ENCODE measurements around the gene ADRM1. TPM values are rescaled to one million over a fixed set of nuclear protein-coding genes. Genes with fewer than 3 reads are reported as not detected.

Gene ADRM1
- total and polyA plus RNA-seq, 10 of the 15 experiments (the other 5 are each of a cell fraction or from before 2014, with no cell fraction given), result 3.4 to 213 (median 95.9) TPM

DNA sequence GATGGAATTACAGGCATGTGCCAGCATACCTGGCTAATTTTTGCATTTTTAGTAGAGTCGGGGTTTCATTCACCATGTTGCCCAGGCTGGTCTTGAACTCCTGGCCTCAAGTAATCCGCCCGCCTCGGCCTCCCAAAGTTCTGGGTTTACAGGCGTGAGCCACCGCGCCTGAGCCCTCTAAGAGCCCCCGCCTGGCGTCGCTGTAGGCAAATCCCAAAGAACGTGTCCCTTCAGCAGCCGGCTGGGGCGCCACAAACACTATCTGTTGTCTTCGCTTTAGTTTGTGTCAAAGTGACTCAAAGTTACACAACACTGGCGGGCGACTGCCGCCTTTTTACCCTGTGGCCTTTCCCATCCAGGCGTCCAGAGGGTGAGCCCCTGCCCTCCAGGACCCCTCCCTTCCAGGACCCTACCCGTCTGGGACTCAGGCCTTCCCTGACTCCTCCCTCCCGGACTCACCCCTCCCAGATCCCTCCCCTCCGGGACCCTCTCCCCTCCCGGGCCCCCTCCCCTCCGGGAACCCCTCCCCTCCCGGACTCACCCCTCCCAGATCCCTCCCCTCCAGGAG, 940 bp upstream of the ADRM1 start:
- H3K9ac ChIP-seq (ENCODE audit: control insufficient read depth, insufficient read depth, low read length), result peak overlapping the region; percentile 76; the same call in 1 of the 2 replicates
- H3K27me3 ChIP-seq (replicated peaks in 1 of 2; ENCODE audit: control insufficient read depth in 2 of 2, insufficient read depth in 2 of 2, low read length in 1 of 2), result no peaks in the 10 kb centered on the region
- H4K20me1 ChIP-seq (ENCODE audit: control insufficient read depth, insufficient read depth), result peaks cover 13% of the 10 kb centered on the region
- H3K4me1 ChIP-seq (ENCODE audit: control insufficient read depth, insufficient read depth, low read length), result peaks cover 10% of the 10 kb centered on the region
- WGBS (ENCODE audit: insufficient coverage, insufficient replicate concordance, low lambda C conversion rate, missing lambda C conversion rate), result 2% methylated on average over 18 of the region's 24 CpGs
- in situ Hi-C loops (cut with MboI) (loop anchor here (10.0 kb wide), 1 partner anchor 313 kb away; no protein-coding TSS in a partner anchor), intact Hi-C loops (cut with micrococcal nuclease; ENCODE audit: unreplicated experiment) (loop anchor here (1.0 to 5.0 kb wide), 5 partner anchors 37 to 490 kb away; partner anchors contain the start of gene RPS21)
- ATAC-seq (peak; percentile 73), FAIRE-seq (peak; percentile 87), DNase-seq (ENCODE audit: low read depth, low spot score) (peak; percentile 66)
- H3K27ac ChIP-seq (ENCODE audit: control insufficient read depth, insufficient read depth), result peak overlapping the region; percentile 90
- peaks cover 9 to 11% of the 10 kb centered on the region in 2 experiments for H3K36me3 ChIP-seq (ENCODE audit: control insufficient read depth in 2 of 2, insufficient read depth in 2 of 2, low read length in 1 of 2)
- H3K9me3 ChIP-seq (replicated peaks; ENCODE audit: control insufficient read depth, insufficient read depth, low read length), result no peaks in the 10 kb centered on the region
- POLR2A ChIA-PET, result no interaction called here
- peak overlapping the region; percentile 85 for H2AFZ ChIP-seq (ENCODE audit: control insufficient read depth, low read depth, low read length)
- H3K4me2 ChIP-seq (ENCODE audit: control insufficient read depth, insufficient read depth), result peak overlapping the region; percentile 84
- RAD21 ChIA-PET (ENCODE audit: unreplicated experiment), result interaction anchor here (0.7 to 2.2 kb wide), 2 partner anchors 81 kb away, joined by 3 to 12 read pairs; no protein-coding TSS in a partner anchor
- no TSS peak for BruUV-seq (replicated peaks)
- peaks cover 34% of the 10 kb centered on the region for H3K79me2 ChIP-seq (ENCODE audit: control insufficient read depth, insufficient read depth, low read length)
- SMC1A ChIA-PET (ENCODE audit: uncharacterized antibody, unreplicated experiment), result interaction anchor here (0.9 to 1.0 kb wide), 3 partner anchors 80 to 488 kb away, joined by 3 to 5 read pairs (median 4); no protein-coding TSS in a partner anchor
- CTCF ChIA-PET, result interaction anchor here (0.6 to 3.7 kb wide), 9 partner anchors 26 to 531 kb away, joined by 3 to 38 read pairs (median 3); partner anchors contain the start of gene RPS21
- H3K4me3 ChIP-seq, result peak overlapping the region; percentile 82
- TF ChIP-seq, protein P1, sequence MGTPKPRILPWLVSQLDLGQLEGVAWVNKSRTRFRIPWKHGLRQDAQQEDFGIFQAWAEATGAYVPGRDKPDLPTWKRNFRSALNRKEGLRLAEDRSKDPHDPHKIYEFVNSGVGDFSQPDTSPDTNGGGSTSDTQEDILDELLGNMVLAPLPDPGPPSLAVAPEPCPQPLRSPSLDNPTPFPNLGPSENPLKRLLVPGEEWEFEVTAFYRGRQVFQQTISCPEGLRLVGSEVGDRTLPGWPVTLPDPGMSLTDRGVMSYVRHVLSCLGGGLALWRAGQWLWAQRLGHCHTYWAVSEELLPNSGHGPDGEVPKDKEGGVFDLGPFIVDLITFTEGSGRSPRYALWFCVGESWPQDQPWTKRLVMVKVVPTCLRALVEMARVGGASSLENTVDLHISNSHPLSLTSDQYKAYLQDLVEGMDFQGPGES (IDR thresholded peaks at IDR 0.05), result no peak
- TF ChIP-seq SREBF1 (IDR thresholded peaks at IDR 0.05; ENCODE audit: low read length) (no peak), CREB1 (IDR thresholded peaks at IDR 0.05; ENCODE audit: low read depth) (peak; percentile 61; the same call in 1 of the 2 replicates), CREM (IDR thresholded peaks at IDR 0.05; ENCODE audit: low read depth) (peak; percentile 58; the same call in 1 of the 2 replicates), MXI1 (IDR thresholded peaks at IDR 0.05; ENCODE audit: low read depth, low read length) (peak; percentile 46; the same call in 1 of the 2 replicates), POU2F2 (IDR thresholded peaks at IDR 0.05; ENCODE audit: borderline replicate concordance, low read depth, low read length) (peak; percentile 62; the same call in 1 of the 3 replicates), GABPA (IDR thresholded peaks at IDR 0.05; ENCODE audit: low read depth) (no peak), ZNF384 (IDR thresholded peaks at IDR 0.05; ENCODE audit: borderline replicate concordance, low read depth, low read length) (no peak), NFIC (IDR thresholded peaks at IDR 0.05; ENCODE audit: low read depth, low read length) (no peak), KDM1A (IDR thresholded peaks at IDR 0.05; ENCODE audit: borderline replicate concordance) (no peak), CHD1 (IDR thresholded peaks at IDR 0.05; ENCODE audit: low read depth, low read length) (no peak)
- TF ChIP-seq, protein P2, sequence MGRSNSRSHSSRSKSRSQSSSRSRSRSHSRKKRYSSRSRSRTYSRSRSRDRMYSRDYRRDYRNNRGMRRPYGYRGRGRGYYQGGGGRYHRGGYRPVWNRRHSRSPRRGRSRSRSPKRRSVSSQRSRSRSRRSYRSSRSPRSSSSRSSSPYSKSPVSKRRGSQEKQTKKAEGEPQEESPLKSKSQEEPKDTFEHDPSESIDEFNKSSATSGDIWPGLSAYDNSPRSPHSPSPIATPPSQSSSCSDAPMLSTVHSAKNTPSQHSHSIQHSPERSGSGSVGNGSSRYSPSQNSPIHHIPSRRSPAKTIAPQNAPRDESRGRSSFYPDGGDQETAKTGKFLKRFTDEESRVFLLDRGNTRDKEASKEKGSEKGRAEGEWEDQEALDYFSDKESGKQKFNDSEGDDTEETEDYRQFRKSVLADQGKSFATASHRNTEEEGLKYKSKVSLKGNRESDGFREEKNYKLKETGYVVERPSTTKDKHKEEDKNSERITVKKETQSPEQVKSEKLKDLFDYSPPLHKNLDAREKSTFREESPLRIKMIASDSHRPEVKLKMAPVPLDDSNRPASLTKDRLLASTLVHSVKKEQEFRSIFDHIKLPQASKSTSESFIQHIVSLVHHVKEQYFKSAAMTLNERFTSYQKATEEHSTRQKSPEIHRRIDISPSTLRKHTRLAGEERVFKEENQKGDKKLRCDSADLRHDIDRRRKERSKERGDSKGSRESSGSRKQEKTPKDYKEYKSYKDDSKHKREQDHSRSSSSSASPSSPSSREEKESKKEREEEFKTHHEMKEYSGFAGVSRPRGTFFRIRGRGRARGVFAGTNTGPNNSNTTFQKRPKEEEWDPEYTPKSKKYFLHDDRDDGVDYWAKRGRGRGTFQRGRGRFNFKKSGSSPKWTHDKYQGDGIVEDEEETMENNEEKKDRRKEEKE (IDR thresholded peaks at IDR 0.05), result no peak
- TF ChIP-seq, protein P3, sequence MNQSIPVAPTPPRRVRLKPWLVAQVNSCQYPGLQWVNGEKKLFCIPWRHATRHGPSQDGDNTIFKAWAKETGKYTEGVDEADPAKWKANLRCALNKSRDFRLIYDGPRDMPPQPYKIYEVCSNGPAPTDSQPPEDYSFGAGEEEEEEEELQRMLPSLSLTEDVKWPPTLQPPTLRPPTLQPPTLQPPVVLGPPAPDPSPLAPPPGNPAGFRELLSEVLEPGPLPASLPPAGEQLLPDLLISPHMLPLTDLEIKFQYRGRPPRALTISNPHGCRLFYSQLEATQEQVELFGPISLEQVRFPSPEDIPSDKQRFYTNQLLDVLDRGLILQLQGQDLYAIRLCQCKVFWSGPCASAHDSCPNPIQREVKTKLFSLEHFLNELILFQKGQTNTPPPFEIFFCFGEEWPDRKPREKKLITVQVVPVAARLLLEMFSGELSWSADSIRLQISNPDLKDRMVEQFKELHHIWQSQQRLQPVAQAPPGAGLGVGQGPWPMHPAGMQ (IDR thresholded peaks at IDR 0.05; ENCODE audit: borderline replicate concordance), result no peak
- TF ChIP-seq, protein P4, sequence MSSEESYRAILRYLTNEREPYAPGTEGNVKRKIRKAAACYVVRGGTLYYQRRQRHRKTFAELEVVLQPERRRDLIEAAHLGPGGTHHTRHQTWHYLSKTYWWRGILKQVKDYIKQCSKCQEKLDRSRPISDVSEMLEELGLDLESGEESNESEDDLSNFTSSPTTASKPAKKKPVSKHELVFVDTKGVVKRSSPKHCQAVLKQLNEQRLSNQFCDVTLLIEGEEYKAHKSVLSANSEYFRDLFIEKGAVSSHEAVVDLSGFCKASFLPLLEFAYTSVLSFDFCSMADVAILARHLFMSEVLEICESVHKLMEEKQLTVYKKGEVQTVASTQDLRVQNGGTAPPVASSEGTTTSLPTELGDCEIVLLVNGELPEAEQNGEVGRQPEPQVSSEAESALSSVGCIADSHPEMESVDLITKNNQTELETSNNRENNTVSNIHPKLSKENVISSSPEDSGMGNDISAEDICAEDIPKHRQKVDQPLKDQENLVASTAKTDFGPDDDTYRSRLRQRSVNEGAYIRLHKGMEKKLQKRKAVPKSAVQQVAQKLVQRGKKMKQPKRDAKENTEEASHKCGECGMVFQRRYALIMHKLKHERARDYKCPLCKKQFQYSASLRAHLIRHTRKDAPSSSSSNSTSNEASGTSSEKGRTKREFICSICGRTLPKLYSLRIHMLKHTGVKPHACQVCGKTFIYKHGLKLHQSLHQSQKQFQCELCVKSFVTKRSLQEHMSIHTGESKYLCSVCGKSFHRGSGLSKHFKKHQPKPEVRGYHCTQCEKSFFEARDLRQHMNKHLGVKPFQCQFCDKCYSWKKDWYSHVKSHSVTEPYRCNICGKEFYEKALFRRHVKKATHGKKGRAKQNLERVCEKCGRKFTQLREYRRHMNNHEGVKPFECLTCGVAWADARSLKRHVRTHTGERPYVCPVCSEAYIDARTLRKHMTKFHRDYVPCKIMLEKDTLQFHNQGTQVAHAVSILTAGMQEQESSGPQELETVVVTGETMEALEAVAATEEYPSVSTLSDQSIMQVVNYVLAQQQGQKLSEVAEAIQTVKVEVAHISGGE (CRISPR knock-in tag; IDR thresholded peaks at IDR 0.05), result no peak
